Epithelial cell of alveolus of lung (primary cell): Measurements from ENCODE around the gene GAD2. TPM values are rescaled to one million over a fixed set of nuclear protein-coding genes. Genes with fewer than 3 reads are reported as not detected.

ENCODE experiments used
- total RNA-seq: library from RNA; depleted of rRNA; stranded (reverse); fragments of >200 nt; gene quantifications from 2 replicates; pipeline ENCODE4 v1.2.1, GENCODE V29; 2015

GAD2 gene
- total RNA-seq: not detected in 2 replicates

DNA sequence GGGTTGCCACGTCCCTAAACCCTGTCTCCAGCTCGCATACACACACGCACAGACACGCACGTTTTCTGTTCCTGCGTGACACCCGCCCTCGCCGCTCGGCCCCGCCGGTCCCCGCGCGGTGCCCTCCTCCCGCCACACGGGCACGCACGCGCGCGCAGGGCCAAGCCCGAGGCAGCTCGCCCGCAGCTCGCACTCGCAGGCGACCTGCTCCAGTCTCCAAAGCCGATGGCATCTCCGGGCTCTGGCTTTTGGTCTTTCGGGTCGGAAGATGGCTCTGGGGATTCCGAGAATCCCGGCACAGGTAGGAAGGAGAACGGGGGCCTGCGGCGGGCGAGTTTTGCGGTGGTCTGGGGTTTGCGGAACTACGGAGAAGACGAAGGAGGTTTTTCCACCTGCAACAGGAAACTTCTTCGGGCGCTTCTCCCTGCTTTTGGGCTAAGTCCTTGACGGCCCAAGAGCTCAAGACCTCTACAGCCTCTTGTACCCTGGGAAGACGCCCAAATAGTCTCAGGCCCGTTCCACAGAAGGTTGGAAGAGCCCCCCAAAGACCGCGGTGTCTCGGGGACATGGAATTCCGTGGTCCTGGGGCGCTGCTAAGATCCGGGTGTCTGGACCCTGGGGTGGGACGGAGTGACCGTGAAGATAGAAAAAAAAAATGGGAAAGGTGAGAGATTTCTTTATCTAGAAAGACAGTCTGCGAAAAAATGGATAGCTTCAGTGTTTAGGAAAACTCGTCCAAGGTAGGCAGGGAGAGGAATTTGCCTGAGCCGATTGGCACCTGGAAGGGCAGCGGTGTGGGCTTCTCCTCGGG, at the start of gene GAD2:
Gene GAD2, plus strand, starts transcription at position 190 of the 811 bp plus-strand sequence. Its CDS starts 36 bp downstream, at position 226.

Other genes starting within 250 kb of the GAD2 start
- gene APBB1IP, start 221.6 kb downstream of the GAD2 start, total RNA-seq: under 0.01 TPM in 1 of 2 replicates, not detected in the other